GM12891 (cell line): ENCODE data around the gene ZBTB20.

Experiments
- POLR2A ChIP-seq: IDR thresholded peaks from 2 replicates; pipeline ENCODE4 v1.6.1; 2011; ENCODE audit warnings: low read depth, low read length, control low read depth
- POLR2AphosphoS5 ChIP-seq: IDR thresholded peaks from 2 replicates; pipeline ENCODE4 v1.6.1; 2011; ENCODE audit warnings: low read depth, low read length, control low read depth
- SPI1 ChIP-seq: IDR thresholded peaks from 2 replicates; pipeline ENCODE4 v1.6.1; 2011; ENCODE audit warnings: low read depth, low read length, control low read depth

DNA sequence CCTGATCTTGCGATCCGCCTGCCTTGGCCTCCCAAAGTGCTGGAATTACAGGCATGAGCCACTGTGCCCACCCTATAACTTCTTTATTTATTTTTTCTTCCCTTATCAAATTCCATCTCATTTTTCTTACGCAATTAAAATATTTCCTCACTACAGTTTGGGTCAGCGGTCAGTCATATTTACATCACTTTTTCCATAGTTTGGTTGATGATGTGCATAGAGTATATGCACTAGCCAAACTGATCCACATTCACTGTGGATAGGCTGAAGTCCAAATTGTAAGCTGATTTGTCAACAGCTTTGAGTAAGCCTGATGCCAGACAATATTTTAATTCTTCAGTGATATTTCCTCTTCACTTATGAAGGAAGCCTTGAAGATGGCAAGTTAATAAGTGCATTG lies 596.9 kb downstream of the ZBTB20 start:
- no peak for TF ChIP-seq SPI1
- TF ChIP-seq POLR2AphosphoS5, result no peak
- no peak for TF ChIP-seq POLR2A
